Measurements from ENCODE around the gene AMN. TPM values are rescaled to one million over a fixed set of nuclear protein-coding genes. Genes with fewer than 3 reads are reported as not detected.

AMN gene
- total and polyA plus RNA-seq, 9 of the 15 experiments (the other 6 are each of a cell fraction or from before 2014, with no cell fraction given), result 0.04 to 0.14 TPM; not detected in 7

DNA sequence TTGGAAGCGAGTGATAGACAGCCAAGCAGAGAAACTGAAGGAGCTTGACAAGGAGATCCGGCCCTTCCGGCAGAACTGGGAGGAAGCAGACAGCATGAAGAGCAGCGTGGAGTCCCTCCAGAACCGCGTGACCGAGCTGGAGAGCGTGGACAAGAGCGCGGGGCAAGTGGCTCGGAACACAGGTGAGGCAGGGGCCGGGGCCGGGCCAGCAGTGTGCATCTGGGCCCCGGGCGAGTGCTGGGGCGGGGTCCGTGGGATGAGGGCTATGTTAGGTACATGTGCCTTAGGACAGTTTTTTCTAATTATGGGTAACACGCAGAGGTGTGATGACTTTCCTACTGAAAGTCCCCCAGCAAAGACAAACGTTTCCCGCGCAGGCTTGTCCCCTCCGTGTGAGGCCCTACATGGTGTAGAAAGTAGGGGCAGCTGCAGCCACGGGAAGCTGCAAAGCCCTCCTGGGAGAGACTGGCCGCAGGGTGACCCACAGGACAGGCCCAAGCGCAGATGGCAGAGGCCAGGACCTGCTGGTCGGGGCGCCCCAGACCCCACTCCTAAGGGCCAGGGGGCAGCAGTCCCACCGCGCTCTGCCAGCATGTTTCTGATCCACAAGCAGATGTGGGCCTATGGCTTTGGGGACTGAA is 19.1 kb upstream of the AMN start:
- Histone ChIP-seq H3K9me3 (replicated peaks; ENCODE audit: control insufficient read depth, insufficient read depth, low read depth, low read length) (no peaks in the 10 kb centered on the region), H3K9me1 (ENCODE audit: control insufficient read depth, insufficient read depth, low read length) (no peaks in the 10 kb centered on the region), H4K20me1 (replicated peaks; ENCODE audit: control insufficient read depth, insufficient read depth, low read length) (no peaks in the 10 kb centered on the region), H3K27ac (ENCODE audit: extremely low read depth, low read depth, low read length) (no peak overlapping the region), H3K4me1 (replicated peaks in 1 of 2; ENCODE audit: control insufficient read depth in 2 of 2, insufficient read depth in 2 of 2, low read length in 2 of 2) (peaks cover 0 to 5% of the 10 kb centered on the region in 2 experiments; a peak in 1 of 5 replicates), H3K36me3 (ENCODE audit: control insufficient read depth, insufficient read depth, low read length) (peaks cover 8% of the 10 kb centered on the region; the same call in 1 of the 3 replicates), H3K4me2 (ENCODE audit: insufficient read depth, low read length) (no peak overlapping the region), H3K9ac (ENCODE audit: insufficient read depth in 1 of 2, low read depth in 2 of 2, low read length in 2 of 2) (no peak overlapping the region), H3K79me2 (ENCODE audit: control insufficient read depth, insufficient read depth, low read length) (no peaks in the 10 kb centered on the region), H3K27me3 (ENCODE audit: control insufficient read depth in 2 of 2, insufficient read depth in 2 of 2, low read length in 2 of 2) (no peaks in the 10 kb centered on the region), H3K4me3 (no peak overlapping the region), H2AFZ (ENCODE audit: low read depth, low read length) (no peak overlapping the region)
- ChIA-PET POLR2A (interaction anchor here (0.6 to 1.0 kb wide), 2 partner anchors 9 to 21 kb away, joined by 3 to 4 read pairs; no protein-coding TSS in a partner anchor), CTCF (ENCODE audit: low intra/inter-chr PET ratio) (no interaction called here)
- TF ChIP-seq SNIP1 (IDR thresholded peaks at IDR 0.05; ENCODE audit: low read depth) (no peak), ZEB2 (IDR thresholded peaks at IDR 0.05) (no peak), CEBPG (CRISPR knock-in tag; IDR thresholded peaks at IDR 0.05) (no peak), CEBPG (tag; conservative IDR thresholded peaks at IDR 0.05 in 1 of 2, IDR thresholded peaks at IDR 0.05 in 1 of 2) (no peak), HDAC2 (IDR thresholded peaks at IDR 0.05) (no peak), ELF4 (CRISPR knock-in tag; IDR thresholded peaks at IDR 0.05) (no peak), GATA2 (CRISPR knock-in tag; IDR thresholded peaks at IDR 0.05) (no peak), ZFPM2 (CRISPR knock-in tag; IDR thresholded peaks at IDR 0.05) (no peak), EWSR1 (IDR thresholded peaks at IDR 0.05; ENCODE audit: borderline replicate concordance, low read depth, partially characterized antibody) (no peak), PPARD (CRISPR knock-in tag; IDR thresholded peaks at IDR 0.05) (no peak), KDM4B (IDR thresholded peaks at IDR 0.05; ENCODE audit: borderline replicate concordance in 2 of 2, low read depth in 1 of 2) (no peak), ZBTB7A (IDR thresholded peaks at IDR 0.05; ENCODE audit: borderline replicate concordance, control insufficient read depth, low read depth, low read length) (no peak), NRF1 (conservative IDR thresholded peaks at IDR 0.05 in 1 of 2, IDR thresholded peaks at IDR 0.05 in 1 of 2) (no peak), CC2D1A (IDR thresholded peaks at IDR 0.05) (no peak), PRPF4 (IDR thresholded peaks at IDR 0.05; ENCODE audit: insufficient read depth, low read depth, low read length, poor library complexity, severe bottlenecking) (no peak), ZNF311 (CRISPR knock-in tag; IDR thresholded peaks at IDR 0.05) (no peak)
- TF ChIP-seq, protein P1, sequence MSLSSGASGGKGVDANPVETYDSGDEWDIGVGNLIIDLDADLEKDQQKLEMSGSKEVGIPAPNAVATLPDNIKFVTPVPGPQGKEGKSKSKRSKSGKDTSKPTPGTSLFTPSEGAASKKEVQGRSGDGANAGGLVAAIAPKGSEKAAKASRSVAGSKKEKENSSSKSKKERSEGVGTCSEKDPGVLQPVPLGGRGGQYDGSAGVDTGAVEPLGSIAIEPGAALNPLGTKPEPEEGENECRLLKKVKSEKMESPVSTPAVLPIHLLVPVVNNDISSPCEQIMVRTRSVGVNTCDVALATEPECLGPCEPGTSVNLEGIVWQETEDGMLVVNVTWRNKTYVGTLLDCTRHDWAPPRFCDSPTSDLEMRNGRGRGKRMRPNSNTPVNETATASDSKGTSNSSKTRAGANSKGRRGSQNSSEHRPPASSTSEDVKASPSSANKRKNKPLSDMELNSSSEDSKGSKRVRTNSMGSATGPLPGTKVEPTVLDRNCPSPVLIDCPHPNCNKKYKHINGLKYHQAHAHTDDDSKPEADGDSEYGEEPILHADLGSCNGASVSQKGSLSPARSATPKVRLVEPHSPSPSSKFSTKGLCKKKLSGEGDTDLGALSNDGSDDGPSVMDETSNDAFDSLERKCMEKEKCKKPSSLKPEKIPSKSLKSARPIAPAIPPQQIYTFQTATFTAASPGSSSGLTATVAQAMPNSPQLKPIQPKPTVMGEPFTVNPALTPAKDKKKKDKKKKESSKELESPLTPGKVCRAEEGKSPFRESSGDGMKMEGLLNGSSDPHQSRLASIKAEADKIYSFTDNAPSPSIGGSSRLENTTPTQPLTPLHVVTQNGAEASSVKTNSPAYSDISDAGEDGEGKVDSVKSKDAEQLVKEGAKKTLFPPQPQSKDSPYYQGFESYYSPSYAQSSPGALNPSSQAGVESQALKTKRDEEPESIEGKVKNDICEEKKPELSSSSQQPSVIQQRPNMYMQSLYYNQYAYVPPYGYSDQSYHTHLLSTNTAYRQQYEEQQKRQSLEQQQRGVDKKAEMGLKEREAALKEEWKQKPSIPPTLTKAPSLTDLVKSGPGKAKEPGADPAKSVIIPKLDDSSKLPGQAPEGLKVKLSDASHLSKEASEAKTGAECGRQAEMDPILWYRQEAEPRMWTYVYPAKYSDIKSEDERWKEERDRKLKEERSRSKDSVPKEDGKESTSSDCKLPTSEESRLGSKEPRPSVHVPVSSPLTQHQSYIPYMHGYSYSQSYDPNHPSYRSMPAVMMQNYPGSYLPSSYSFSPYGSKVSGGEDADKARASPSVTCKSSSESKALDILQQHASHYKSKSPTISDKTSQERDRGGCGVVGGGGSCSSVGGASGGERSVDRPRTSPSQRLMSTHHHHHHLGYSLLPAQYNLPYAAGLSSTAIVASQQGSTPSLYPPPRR (CRISPR knock-in tag; IDR thresholded peaks at IDR 0.05; ENCODE audit: borderline replicate concordance), result no peak
- TF ChIP-seq, protein P2, sequence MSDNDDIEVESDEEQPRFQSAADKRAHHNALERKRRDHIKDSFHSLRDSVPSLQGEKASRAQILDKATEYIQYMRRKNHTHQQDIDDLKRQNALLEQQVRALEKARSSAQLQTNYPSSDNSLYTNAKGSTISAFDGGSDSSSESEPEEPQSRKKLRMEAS (CRISPR knock-in tag; IDR thresholded peaks at IDR 0.05), result no peak
- no TSS peak for BruUV-seq (replicated peaks)
- intact Hi-C loops (cut with micrococcal nuclease) (no loop called here), in situ Hi-C loops (cut with MboI) (loop anchor here (25.0 kb wide), 1 partner anchor 391 kb away; the partner anchor contains the start of gene ANKRD9)
- no peak for DNase-seq (ENCODE audit: extremely low read depth in 1 of 4, low spot score in 3 of 4)
- 89% methylated on average over 19 of the region's 29 CpGs for WGBS (ENCODE audit: insufficient coverage, low coverage, missing lambda C conversion rate)
- FAIRE-seq, result no peak
- no peak for ATAC-seq
